ENCODE results near the gene GAL.

- TF ChIP-seq CTCF (IDR thresholded peaks at IDR 0.05), result no peak
- TF ChIP-seq EZH2phosphoT487 (IDR thresholded peaks at IDR 0.05), result no peak
These were observed 10.3 kb downstream of the GAL start for GRCh38 chr11:68694431-68695297.

Data from neural progenitor cell (in vitro differentiated cells).